ENCODE measurements around the gene LRRC43. TPM values are rescaled to one million over a fixed set of nuclear protein-coding genes. Genes with fewer than 3 reads are reported as not detected.

LRRC43 gene, protein sequence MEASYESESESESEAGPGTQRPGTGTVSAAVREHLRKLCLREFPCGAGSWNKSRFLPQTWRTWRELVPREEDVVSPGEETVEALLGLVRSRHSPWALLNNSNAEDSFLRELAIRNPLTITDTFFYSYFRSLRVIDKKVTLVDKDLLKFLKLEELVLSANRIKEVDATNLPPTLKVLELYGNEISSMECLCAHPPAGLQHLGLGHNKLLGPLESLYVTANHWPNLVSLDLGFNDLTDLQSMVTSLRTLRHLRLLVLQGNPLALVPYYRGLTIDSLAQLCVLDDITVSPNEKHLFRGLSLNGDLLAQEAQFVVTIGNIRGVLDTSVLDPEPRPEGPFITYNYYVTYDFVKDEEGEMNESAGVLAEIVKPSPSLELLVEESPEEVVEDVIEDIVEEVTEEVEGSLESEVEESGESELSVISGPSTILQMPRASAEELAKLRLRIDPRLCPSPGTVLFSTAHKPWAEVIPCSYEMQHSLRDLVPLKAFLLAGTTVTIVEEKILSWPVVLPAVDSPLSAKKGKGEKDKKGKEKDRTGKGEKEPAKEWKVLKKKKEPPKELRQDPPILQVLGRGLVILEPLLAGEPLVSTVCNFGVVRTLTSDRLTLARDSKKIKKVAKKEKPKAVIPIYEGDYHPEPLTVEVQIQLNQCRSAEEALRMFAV
- total RNA-seq = 0.58 TPM

GRCh38 chr12:122182887-122183587, at the start of gene LRRC43:
Gene LRRC43, plus strand, starts transcription at chr12:122183123. Its CDS starts 22 bp downstream, at chr12:122183145.
- DNase-seq (ENCODE audit: low spot score) (no peak), ATAC-seq (peak; percentile 63)

GRCh38 chr12:122133192-122133950, 49.6 kb upstream of the LRRC43 start:
- ATAC-seq (peak; percentile 6), DNase-seq (ENCODE audit: low spot score) (no peak)
- intact Hi-C loops (cut with DNase I) = no loop called here

More at GRCh38 chr12:122182887-122183587, at the start of gene LRRC43:
- intact Hi-C loops (cut with DNase I) = no loop called here

DNA sequence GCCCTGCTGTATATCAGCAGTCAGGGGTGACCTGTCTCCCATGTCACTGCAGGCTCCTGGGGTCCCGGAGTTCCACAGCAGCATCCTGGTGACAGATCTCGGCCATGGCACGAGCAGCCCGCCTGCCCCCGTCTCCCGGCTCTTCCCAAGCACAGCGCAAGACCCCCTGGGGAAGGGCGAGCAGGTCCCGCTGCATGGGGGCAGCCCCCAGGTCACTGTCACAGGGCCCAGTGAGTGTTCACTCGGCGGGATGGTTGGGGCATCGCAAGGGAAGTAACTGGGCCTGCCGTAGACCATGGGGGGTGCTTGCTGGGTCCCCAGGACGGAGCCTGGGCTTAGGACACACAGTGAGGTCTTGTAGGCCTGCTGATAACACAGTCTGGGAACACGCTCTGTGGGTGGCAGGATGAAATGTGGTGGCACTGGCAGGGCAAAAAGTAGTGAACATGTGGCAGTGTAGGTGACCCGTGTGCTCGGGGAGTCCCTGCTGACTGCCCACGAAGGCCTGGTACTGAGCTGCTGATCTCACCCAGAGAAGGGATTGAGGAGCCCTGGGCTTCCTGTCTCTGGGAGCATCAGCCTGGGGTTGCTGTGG, 47.4 kb upstream of the LRRC43 start:
- intact Hi-C loops (cut with DNase I) = no loop called here
- DNase-seq (ENCODE audit: low spot score) (no peak), ATAC-seq (no peak)

DNA sequence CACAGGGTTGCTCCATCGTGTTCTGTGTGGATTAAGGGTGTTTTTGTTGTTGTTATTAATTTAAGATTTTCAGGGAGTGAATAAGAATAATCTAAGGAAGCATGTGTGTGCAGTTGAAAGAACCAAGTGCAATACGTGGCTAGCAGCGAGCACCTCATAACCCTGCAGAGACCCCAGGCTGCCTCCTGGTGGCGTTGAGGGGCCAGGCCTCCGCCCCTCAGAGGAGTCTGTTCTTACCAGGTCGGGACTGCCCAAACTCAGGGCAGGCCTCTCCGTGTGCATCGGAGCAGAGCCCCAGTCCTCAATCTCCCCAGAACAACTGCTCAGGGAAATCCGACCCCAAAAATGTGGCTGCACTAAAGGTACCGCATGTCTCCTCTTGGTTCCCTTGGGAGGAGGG, 45.7 kb upstream of the LRRC43 start:
- intact Hi-C loops (cut with DNase I) = no loop called here

DNA sequence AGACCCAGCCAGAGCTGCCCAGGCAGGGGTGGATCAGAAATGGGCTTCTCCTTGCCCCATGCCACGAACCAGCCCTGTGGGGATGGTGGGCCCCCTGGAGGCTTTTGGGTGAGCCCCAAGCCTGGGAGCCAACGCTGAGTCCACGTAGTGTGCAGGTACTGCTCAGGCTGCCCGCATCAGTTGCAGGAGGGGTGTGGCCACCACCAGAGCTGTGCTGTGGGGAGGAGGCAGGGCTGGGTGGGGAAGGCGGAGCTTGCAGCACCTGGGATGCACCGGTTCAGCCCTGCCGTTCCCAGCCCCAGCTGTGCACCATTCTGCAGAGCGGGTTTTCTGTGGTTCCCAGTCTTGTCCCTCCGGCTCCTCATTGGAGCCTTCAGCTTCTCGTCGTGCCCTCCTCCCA, 45.2 kb upstream of the LRRC43 start:
- no peak for ATAC-seq
- no peak for DNase-seq (ENCODE audit: low spot score)
- intact Hi-C loops (cut with DNase I) = no loop called here

More for the DNA sequence above, 45.7 kb upstream of the LRRC43 start:
- DNase-seq (ENCODE audit: low spot score) (no peak), ATAC-seq (no peak)

DNA sequence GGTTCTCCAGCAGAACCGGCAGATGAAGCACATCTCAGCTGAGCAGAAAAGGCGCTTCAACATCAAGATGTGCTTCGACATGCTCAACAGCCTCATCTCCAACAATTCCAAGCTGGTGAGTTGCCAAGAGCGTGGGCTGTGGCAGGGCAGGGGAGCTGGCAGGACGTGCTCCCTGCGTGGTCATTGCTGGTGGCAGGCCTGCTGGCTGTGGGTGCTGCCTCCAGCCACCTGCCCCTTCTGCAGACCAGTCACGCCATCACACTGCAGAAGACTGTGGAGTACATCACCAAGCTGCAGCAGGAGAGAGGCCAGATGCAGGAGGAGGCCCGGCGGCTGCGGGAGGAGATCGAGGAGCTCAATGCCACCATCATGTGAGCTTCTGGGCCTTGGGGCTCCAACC, 44.7 kb upstream of the LRRC43 start:
- no peak for ATAC-seq
- DNase-seq (ENCODE audit: low spot score) = no peak
- intact Hi-C loops (cut with DNase I) = no loop called here

DNA sequence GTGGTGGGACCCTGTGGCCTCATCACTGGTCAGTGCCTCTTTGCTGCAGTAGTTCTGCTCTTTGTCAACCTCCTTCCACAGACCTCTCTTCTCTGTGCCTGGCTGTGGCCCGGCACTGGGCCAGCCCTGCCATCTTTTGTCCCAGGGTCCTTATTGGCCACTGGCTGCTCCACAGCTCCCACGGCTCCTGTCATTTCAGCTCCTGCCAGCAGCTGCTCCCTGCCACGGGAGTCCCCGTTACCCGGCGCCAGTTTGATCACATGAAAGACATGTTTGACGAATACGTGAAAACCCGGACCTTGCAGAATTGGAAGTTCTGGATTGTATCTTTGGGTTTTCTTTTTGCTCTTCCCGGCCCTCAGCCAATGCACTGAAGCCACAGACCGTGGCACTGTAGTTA, 44.3 kb upstream of the LRRC43 start:
- DNase-seq (ENCODE audit: low spot score) = no peak
- intact Hi-C loops (cut with DNase I) = no loop called here
- no peak for ATAC-seq

DNA sequence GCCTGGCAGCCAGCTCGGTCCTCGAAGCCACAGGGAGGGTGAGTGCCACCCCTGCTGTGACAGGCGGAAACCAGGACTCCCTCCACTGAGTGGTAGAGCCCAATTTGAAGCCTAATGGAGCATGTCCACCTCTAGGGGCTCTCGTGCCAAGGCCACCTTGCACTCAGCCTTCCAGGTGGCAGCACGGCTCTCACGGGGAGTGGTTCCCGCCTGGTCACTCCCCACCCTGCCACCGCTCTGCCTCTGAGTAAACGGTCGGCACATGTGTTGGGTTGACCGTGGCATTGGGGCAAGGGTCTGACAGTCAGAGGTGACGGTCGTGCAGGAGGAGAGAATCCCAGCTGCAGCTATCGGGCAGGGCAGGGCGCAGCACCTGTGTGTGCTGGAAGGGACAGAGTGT, 43.7 kb upstream of the LRRC43 start:
- no peak for ATAC-seq
- intact Hi-C loops (cut with DNase I) = no loop called here

DNA sequence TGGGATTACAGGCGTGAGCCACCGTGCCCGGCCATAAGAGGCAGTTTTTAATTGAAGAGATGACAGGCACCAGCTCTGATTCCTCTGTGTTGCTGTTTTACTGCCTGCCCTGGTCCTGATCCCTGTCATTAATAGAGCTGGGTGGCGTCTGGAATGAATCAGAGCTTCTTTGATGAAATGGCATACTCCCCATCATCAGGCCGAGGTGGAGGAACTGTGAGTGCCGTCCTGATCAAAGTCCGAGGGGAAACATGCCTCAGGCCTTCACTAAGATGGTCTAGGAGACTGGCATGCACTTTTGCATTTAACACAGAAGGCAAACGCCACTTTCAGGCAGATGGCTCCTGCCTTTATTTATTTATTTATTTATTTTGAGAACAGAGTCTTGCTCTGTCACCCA, 43.0 kb upstream of the LRRC43 start:
- intact Hi-C loops (cut with DNase I) = no loop called here
- DNase-seq (ENCODE audit: low spot score) (no peak), ATAC-seq (no peak)

More for the DNA sequence above, 43.7 kb upstream of the LRRC43 start:
- DNase-seq (ENCODE audit: low spot score) = no peak

- intact Hi-C loops (cut with DNase I) = no loop called here
- no peak for ATAC-seq
- no peak for DNase-seq (ENCODE audit: low spot score)
Observed at GRCh38 chr12:122140467-122141257, 42.3 kb upstream of the LRRC43 start.

- ATAC-seq = no peak
- intact Hi-C loops (cut with DNase I) = no loop called here
- DNase-seq (ENCODE audit: low spot score) = no peak
Observed at GRCh38 chr12:122141911-122142725, 40.8 kb upstream of the LRRC43 start.

- no peak for ATAC-seq
- no peak for DNase-seq (ENCODE audit: low spot score)
- intact Hi-C loops (cut with DNase I) = no loop called here
Observed at GRCh38 chr12:122142857-122143256, 40.1 kb upstream of the LRRC43 start.

- DNase-seq (ENCODE audit: low spot score) = no peak
- no peak for ATAC-seq
- intact Hi-C loops (cut with DNase I) = no loop called here
Observed at GRCh38 chr12:122144885-122145284, 38.0 kb upstream of the LRRC43 start.

DNA sequence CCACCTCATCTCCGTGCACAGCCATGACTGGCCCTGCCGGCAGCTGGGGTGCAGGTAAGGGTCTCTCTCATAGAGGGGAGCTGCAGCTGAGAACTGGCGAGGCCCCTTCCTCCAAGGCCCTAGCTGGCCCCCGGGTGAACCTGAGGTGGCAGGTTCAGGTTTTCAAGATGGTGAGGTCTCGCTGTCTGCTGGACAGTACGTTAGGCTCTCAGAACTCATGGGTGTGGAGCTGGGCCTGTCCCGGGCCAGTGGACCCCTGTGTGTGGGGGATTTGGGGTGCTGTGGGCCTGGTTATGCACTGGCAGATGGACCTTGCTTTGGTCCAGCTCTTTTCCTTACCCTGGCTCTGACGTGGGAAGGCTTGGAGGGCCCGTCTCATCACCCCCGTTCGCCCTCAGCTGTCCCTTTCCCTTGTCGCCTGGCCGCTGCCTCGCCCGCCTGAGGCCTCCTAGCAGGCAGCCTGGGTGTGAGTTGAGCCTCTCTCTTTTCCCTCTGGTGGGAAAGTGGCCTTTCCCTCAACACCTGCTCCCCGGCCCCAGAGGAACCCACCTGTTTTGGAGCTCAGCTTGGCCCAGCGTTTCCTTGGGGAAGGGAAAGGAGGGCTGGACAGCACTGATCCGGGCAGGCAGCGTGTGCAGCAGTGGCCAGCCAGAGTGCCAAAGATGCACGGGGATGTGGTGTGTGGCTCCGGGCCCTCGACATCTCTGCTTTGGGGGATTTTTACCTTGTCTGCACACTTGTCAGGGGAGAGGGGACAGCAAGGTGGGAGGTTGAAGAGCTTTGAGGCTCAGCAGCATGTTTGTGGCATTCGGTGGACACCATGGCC, 37.2 kb upstream of the LRRC43 start:
- DNase-seq (ENCODE audit: low spot score) = no peak
- no peak for ATAC-seq
- intact Hi-C loops (cut with DNase I) = no loop called here

DNA sequence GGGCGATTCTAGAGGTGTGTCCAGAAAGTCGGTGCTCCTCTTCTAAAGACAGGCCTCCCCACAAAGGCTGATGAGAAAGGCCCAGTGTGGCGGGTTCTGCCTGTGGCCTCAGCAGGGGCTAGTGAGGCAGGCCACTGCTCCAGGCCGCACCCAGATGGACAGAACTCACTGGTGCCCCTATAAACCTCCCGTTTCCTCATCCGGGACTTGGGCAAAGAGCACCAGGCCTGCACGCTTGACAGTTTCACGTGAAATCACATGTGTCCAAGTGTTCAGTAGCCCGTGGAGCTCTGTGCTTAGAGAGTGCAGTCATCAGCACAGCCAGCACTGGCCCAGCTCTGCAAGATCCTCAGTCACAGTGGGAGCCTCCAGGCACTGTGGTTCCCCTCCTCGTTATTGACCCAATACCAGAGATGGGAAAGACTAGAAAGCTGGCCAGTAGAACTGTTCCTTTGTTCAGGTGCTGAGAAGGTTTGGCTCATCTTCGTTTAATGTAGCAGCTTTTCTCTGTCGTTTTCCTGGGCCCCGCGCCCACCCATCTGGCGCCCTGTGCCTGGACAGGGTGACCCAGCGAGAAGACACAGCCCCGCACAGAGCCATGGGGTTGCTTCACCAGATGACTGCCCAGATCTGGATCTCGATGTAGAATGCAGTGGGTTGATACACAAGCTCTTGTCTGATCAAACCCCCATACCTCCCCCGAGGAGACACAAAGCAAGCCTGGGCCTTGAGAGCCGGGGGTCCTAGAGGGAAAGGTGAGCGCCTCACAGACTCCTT, 35.2 kb upstream of the LRRC43 start:
- ATAC-seq (no peak), DNase-seq (ENCODE audit: low spot score) (no peak)
- intact Hi-C loops (cut with DNase I) = no loop called here

- intact Hi-C loops (cut with DNase I) = no loop called here
- ATAC-seq (no peak), DNase-seq (ENCODE audit: low spot score) (no peak)
Observed at GRCh38 chr12:122148657-122149056, 34.3 kb upstream of the LRRC43 start.

Data from sciatic nerve (tissue), 2 donors.